ENCODE data around the gene AGAP5.
"Not testable (repeated sequence)": the region's sequence is repeated elsewhere in the genome, so short reads cannot be mapped to it uniquely, and the experiment has no call there.

Gene AGAP5

DNA sequence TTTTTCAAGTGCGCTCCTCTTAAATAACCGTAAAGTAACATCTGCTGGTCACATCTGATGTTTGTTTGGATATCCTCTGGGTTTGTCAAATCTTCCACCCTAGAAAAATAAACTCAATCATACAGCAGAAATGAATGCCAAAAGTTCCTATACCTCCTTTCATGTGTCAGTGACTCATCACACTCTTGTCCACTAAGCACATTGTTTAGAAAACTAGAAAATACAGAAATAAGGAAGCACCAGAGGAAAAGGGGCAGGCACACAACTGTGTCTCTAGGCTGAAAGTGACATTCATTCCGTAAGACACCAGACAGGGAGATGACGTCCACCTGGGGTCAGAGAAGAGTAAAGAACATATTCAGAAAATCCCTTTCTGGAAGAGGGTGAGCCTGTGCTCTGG, 22.7 kb upstream of the AGAP5 start:
- not testable (repeated sequence) for DNase-seq; H3K4me2 ChIP-seq (ENCODE audit: low read length); H3K4me3 ChIP-seq (ENCODE audit: low read length); H2BK120ac ChIP-seq (ENCODE audit: low read depth, low read length); H2BK5ac ChIP-seq (ENCODE audit: low read length); H3K4ac ChIP-seq (ENCODE audit: low read depth, low read length); H3K4me1 ChIP-seq (ENCODE audit: control insufficient read depth, low read depth, low read length); H3K27ac ChIP-seq (ENCODE audit: low read depth, low read length); H3K27me3 ChIP-seq (ENCODE audit: insufficient read depth, low read length, poor library complexity); H2BK15ac ChIP-seq (replicated peaks; ENCODE audit: low read depth); H3K56ac ChIP-seq (ENCODE audit: low read length); H3K79me2 ChIP-seq (ENCODE audit: control insufficient read depth, insufficient read depth, low read length); H4K8ac ChIP-seq (ENCODE audit: low read depth, low read length); H3K36me3 ChIP-seq (ENCODE audit: control insufficient read depth, insufficient read depth, low read length); H3K79me1 ChIP-seq (ENCODE audit: low read length); H3K18ac ChIP-seq (ENCODE audit: low read length); H2AK5ac ChIP-seq (ENCODE audit: low read length); H3K9ac ChIP-seq (ENCODE audit: low read length); H3K23ac ChIP-seq (ENCODE audit: low read length); H4K5ac ChIP-seq (ENCODE audit: low read length)
- WGBS (ENCODE audit: extremely low coverage, insufficient coverage, low lambda C conversion rate): no CpG with 5 or more reads among the region's 4 CpGs

- Histone ChIP-seq H4K5ac (ENCODE audit: low read length) (no peak overlapping the region), H2BK5ac (ENCODE audit: low read length) (no peak overlapping the region), H3K4ac (ENCODE audit: low read depth, low read length) (no peak overlapping the region), H3K18ac (ENCODE audit: low read length) (no peak overlapping the region), H3K27me3 (ENCODE audit: insufficient read depth, low read length, poor library complexity) (no peaks in the 10 kb centered on the region), H3K4me1 (ENCODE audit: control insufficient read depth, low read depth, low read length) (no peaks in the 10 kb centered on the region), H3K56ac (ENCODE audit: low read length) (no peak overlapping the region), H3K79me2 (ENCODE audit: control insufficient read depth, insufficient read depth, low read length) (no peaks in the 10 kb centered on the region), H2BK15ac (replicated peaks; ENCODE audit: low read depth) (no peak overlapping the region), H3K36me3 (ENCODE audit: control insufficient read depth, insufficient read depth, low read length) (peaks cover 7% of the 10 kb centered on the region), H4K8ac (ENCODE audit: low read depth, low read length) (no peak overlapping the region), H3K9ac (ENCODE audit: low read length) (no peak overlapping the region), H3K79me1 (ENCODE audit: low read length) (no peaks in the 10 kb centered on the region), H2BK120ac (ENCODE audit: low read depth, low read length) (no peak overlapping the region), H3K27ac (ENCODE audit: low read depth, low read length) (no peak overlapping the region), H3K4me2 (ENCODE audit: low read length) (no peak overlapping the region), H3K23ac (ENCODE audit: low read length) (no peak overlapping the region), H3K4me3 (ENCODE audit: low read length) (no peak overlapping the region), H2AK5ac (ENCODE audit: low read length) (no peak overlapping the region)
- no peak for DNase-seq
- WGBS (ENCODE audit: extremely low coverage, insufficient coverage, low lambda C conversion rate): no CpG with 5 or more reads among the region's 5 CpGs
Measured at GRCh38 chr10:73717556-73717955, 19.6 kb upstream of the AGAP5 start.

- peaks cover 7% of the 10 kb centered on the region for H3K36me3 ChIP-seq (ENCODE audit: control insufficient read depth, insufficient read depth, low read length)
- H2BK120ac ChIP-seq (ENCODE audit: low read depth, low read length): no peak overlapping the region
- H3K27ac ChIP-seq (ENCODE audit: low read depth, low read length): no peak overlapping the region
- no peak overlapping the region for H2BK5ac ChIP-seq (ENCODE audit: low read length)
- no peak overlapping the region for H2AK5ac ChIP-seq (ENCODE audit: low read length)
- no peaks in the 10 kb centered on the region for H3K79me2 ChIP-seq (ENCODE audit: control insufficient read depth, insufficient read depth, low read length)
- no peak overlapping the region for H3K56ac ChIP-seq (ENCODE audit: low read length)
- WGBS (ENCODE audit: extremely low coverage, insufficient coverage, low lambda C conversion rate): no CpG with 5 or more reads among the region's 1 CpG
- no peak overlapping the region for H3K4me3 ChIP-seq (ENCODE audit: low read length)
- no peak overlapping the region for H3K18ac ChIP-seq (ENCODE audit: low read length)
- H3K9ac ChIP-seq (ENCODE audit: low read length): no peak overlapping the region
- no peak overlapping the region for H3K23ac ChIP-seq (ENCODE audit: low read length)
- H3K79me1 ChIP-seq (ENCODE audit: low read length): no peaks in the 10 kb centered on the region
- H4K5ac ChIP-seq (ENCODE audit: low read length): no peak overlapping the region
- H3K4me2 ChIP-seq (ENCODE audit: low read length): no peak overlapping the region
- H3K4me1 ChIP-seq (ENCODE audit: control insufficient read depth, low read depth, low read length): no peaks in the 10 kb centered on the region
- no peak overlapping the region for H2BK15ac ChIP-seq (replicated peaks; ENCODE audit: low read depth)
- H3K4ac ChIP-seq (ENCODE audit: low read depth, low read length): no peak overlapping the region
- H3K27me3 ChIP-seq (ENCODE audit: insufficient read depth, low read length, poor library complexity): no peaks in the 10 kb centered on the region
- H4K8ac ChIP-seq (ENCODE audit: low read depth, low read length): no peak overlapping the region
- DNase-seq: no peak
Measured at GRCh38 chr10:73716251-73716650, 18.3 kb upstream of the AGAP5 start.

DNA sequence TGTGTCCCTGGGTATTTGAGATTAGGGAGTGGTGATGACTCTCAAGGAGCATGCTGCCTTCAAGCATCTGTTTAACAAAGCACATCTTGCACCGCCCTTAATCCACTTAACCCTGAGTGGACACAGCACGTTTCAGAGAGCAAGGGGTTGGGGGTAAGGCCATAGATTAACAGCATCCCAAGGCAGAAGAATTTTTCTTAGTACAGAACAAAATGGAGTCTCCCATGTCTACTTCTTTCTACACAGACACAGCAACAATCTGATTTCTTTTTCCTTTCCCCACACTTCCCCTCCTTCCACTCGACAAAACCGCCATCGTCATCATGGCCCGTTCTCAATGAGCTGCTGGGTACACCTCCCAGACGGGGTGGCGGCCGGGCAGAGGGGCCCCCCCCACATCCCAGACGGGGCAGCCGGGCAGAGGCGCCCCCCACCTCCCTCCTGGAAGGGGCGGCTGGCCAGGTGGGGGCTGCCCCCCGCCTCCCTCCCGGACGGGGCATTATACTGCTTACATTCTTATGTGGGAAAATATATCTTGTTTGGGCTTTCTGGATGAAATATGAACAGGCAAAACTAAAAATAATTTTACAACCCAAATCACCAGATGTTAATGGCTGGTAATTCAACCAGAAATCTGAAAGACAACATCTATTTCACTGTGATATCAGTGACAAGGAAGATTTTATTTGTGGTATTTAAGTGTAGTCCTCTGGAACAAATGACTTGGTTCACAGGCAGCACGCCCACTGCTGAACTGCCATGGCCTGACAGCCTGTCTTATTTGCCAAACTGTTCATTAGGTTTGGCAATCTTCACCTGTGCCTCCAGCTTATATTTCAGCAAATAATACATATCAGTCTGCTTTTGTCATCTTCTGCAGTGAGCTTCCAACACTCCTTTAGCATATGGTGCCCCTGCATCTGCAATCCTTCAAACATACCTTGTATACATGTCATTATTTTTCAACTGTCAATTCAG, 17.6 kb upstream of the AGAP5 start:
- H4K8ac ChIP-seq (ENCODE audit: low read depth, low read length); H3K23ac ChIP-seq (ENCODE audit: low read length); H2BK15ac ChIP-seq (replicated peaks; ENCODE audit: low read depth); H2BK120ac ChIP-seq (ENCODE audit: low read depth, low read length); H3K9ac ChIP-seq (ENCODE audit: low read length); H3K4me3 ChIP-seq (ENCODE audit: low read length); H3K79me2 ChIP-seq (ENCODE audit: control insufficient read depth, insufficient read depth, low read length); H3K4me2 ChIP-seq (ENCODE audit: low read length); H3K4me1 ChIP-seq (ENCODE audit: control insufficient read depth, low read depth, low read length); H3K27ac ChIP-seq (ENCODE audit: low read depth, low read length); H3K36me3 ChIP-seq (ENCODE audit: control insufficient read depth, insufficient read depth, low read length); H3K27me3 ChIP-seq (ENCODE audit: insufficient read depth, low read length, poor library complexity); H4K5ac ChIP-seq (ENCODE audit: low read length); H3K56ac ChIP-seq (ENCODE audit: low read length); H3K79me1 ChIP-seq (ENCODE audit: low read length); H2AK5ac ChIP-seq (ENCODE audit: low read length); H3K4ac ChIP-seq (ENCODE audit: low read depth, low read length); DNase-seq; H2BK5ac ChIP-seq (ENCODE audit: low read length); H3K18ac ChIP-seq (ENCODE audit: low read length): not testable (repeated sequence)
- no CpG with 5 or more reads among the region's 17 CpGs for WGBS (ENCODE audit: extremely low coverage, insufficient coverage, low lambda C conversion rate)

DNA sequence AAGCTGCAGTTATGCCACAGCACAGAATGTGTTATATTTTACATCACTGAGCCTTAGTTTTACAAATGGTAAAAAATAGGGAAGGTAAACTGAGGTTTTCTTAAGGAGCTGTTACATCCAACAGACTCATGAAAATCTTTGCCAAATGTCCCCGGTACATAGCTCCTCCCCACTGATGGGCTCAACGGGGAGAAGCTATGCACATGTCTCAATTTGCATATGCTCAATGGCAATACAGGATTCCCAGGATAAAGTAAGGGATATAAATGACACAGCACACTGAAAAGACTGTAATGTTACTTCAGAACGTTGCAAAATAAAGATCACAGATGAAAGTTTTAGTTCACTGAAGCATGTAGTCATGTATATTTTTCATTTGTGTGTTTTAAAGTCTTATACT, 16.6 kb upstream of the AGAP5 start:
- not testable (repeated sequence) for H3K4me3 ChIP-seq (ENCODE audit: low read length); H3K56ac ChIP-seq (ENCODE audit: low read length); H3K27ac ChIP-seq (ENCODE audit: low read depth, low read length); H3K27me3 ChIP-seq (ENCODE audit: insufficient read depth, low read length, poor library complexity); H3K79me2 ChIP-seq (ENCODE audit: control insufficient read depth, insufficient read depth, low read length); H3K4me1 ChIP-seq (ENCODE audit: control insufficient read depth, low read depth, low read length); H2BK5ac ChIP-seq (ENCODE audit: low read length); H3K9ac ChIP-seq (ENCODE audit: low read length); H3K4ac ChIP-seq (ENCODE audit: low read depth, low read length); H3K18ac ChIP-seq (ENCODE audit: low read length); H2AK5ac ChIP-seq (ENCODE audit: low read length); H3K23ac ChIP-seq (ENCODE audit: low read length); H3K4me2 ChIP-seq (ENCODE audit: low read length); H4K8ac ChIP-seq (ENCODE audit: low read depth, low read length); H4K5ac ChIP-seq (ENCODE audit: low read length); H2BK15ac ChIP-seq (replicated peaks; ENCODE audit: low read depth); DNase-seq; H2BK120ac ChIP-seq (ENCODE audit: low read depth, low read length); H3K36me3 ChIP-seq (ENCODE audit: control insufficient read depth, insufficient read depth, low read length); H3K79me1 ChIP-seq (ENCODE audit: low read length)
- no CpG with 5 or more reads among the region's 3 CpGs for WGBS (ENCODE audit: extremely low coverage, insufficient coverage, low lambda C conversion rate)

DNA sequence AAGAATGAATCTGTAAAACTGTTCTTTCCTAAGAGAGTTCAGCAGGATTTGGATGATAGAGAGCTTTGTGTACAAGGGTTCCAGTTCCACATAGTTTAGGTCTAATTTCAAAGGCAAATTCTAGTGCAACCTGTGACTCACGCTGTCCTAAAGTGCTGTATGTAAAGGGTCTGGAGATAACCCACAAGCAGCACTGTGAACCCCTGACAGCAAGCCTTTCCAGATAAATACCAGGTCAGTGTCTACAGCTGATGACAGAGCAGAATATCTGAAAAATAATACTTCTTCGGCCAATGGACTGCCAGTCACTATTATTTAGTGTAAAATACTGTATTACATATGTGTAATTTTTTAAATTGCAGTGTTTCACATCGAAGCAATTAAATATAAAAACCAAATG, 16.0 kb upstream of the AGAP5 start:
- H4K5ac ChIP-seq (ENCODE audit: low read length); DNase-seq; H2BK15ac ChIP-seq (replicated peaks; ENCODE audit: low read depth): not testable (repeated sequence)

More for the DNA sequence above, 16.0 kb upstream of the AGAP5 start:
- no CpG with 5 or more reads among the region's 3 CpGs for WGBS (ENCODE audit: extremely low coverage, insufficient coverage, low lambda C conversion rate)
- H2BK5ac ChIP-seq (ENCODE audit: low read length); H3K4me1 ChIP-seq (ENCODE audit: control insufficient read depth, low read depth, low read length); H3K27ac ChIP-seq (ENCODE audit: low read depth, low read length); H3K36me3 ChIP-seq (ENCODE audit: control insufficient read depth, insufficient read depth, low read length); H2AK5ac ChIP-seq (ENCODE audit: low read length); H2BK120ac ChIP-seq (ENCODE audit: low read depth, low read length); H3K23ac ChIP-seq (ENCODE audit: low read length); H3K18ac ChIP-seq (ENCODE audit: low read length); H3K4ac ChIP-seq (ENCODE audit: low read depth, low read length); H3K9ac ChIP-seq (ENCODE audit: low read length); H3K4me2 ChIP-seq (ENCODE audit: low read length); H3K27me3 ChIP-seq (ENCODE audit: insufficient read depth, low read length, poor library complexity); H3K79me2 ChIP-seq (ENCODE audit: control insufficient read depth, insufficient read depth, low read length); H4K8ac ChIP-seq (ENCODE audit: low read depth, low read length); H3K79me1 ChIP-seq (ENCODE audit: low read length); H3K56ac ChIP-seq (ENCODE audit: low read length); H3K4me3 ChIP-seq (ENCODE audit: low read length): not testable (repeated sequence)
